ENCODE results near the gene IL2RA. TPM values are rescaled to one million over a fixed set of nuclear protein-coding genes. Genes with fewer than 3 reads are reported as not detected.

The IL2RA gene
- total and polyA plus RNA-seq, 2 experiments from 2014 or later: not detected

DNA sequence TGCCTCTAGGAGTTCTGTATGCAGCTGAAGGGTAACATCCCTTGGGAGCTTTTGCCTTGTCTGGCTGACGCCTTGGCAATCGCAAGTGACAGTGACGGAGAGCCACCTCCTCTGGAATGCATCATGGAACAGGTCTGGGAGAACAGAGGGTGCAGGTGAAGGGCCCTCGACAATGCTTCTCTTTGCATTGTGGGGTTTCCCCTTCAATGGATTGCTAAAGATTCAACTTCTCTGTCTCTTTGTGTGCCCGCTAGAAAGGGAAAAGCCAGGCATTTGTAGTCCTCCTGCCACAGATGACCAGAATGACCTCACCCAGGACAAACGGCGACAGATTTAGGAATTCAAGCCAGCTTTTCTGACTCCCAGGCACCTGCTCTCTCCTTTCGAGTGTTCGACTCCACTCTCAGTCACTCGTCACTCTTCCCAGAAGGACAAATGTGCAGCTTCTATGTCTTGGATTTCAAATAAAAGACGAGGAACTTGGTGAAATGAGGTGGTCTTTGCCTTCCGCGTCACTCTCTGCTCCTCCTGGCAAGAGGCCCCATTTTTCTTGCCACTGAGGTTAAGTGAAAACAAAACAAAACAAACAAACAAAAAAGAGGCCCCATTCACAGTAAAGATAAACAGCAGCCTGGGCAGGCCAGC lies 26.1 kb downstream of the IL2RA start:
- Histone ChIP-seq H3K9me2 (ENCODE audit: insufficient read depth) (peaks cover 5% of the 10 kb centered on the region; the same call in 1 of the 2 replicates), H3K4me3 (no peak overlapping the region), H3K27ac (ENCODE audit: low read depth) (no peak overlapping the region), H3K4me1 (ENCODE audit: insufficient read depth) (no peaks in the 10 kb centered on the region), H3F3A (replicated peaks; ENCODE audit: low read depth) (no peaks in the 10 kb centered on the region), H3K4me2 (no peak overlapping the region), H2AFZ (peak overlapping the region; percentile 56), H3K36me3 (ENCODE audit: insufficient read depth) (no peaks in the 10 kb centered on the region), H3K79me2 (replicated peaks; ENCODE audit: insufficient read depth) (no peaks in the 10 kb centered on the region), H4K20me1 (replicated peaks; ENCODE audit: insufficient read depth) (no peaks in the 10 kb centered on the region), H3K27me3 (ENCODE audit: insufficient read depth) (no peaks in the 10 kb centered on the region)
- ATAC-seq (no peak), DNase-seq (ENCODE audit: low spot score) (no peak)
- Mint-ChIP-seq H3K27ac (no peak overlapping the region), H3K27me3 (ENCODE audit: insufficient read depth, low read depth, poor library complexity) (no peaks in the 10 kb centered on the region), H3K9me3 (peaks cover 1% of the 10 kb centered on the region; the same call in 2 of the 3 replicates), H3K36me3 (ENCODE audit: low read depth) (no peaks in the 10 kb centered on the region), H3K4me1 (no peaks in the 10 kb centered on the region; the same call in 2 of the 3 replicates), H3K4me3 (no peak overlapping the region)
- TF ChIP-seq ZNF462 (CRISPR knock-in tag; IDR thresholded peaks at IDR 0.05): no peak
- TF ChIP-seq STAT1 (IDR thresholded peaks at IDR 0.05; ENCODE audit: unreplicated experiment): no peak
- TF ChIP-seq, protein P1, sequence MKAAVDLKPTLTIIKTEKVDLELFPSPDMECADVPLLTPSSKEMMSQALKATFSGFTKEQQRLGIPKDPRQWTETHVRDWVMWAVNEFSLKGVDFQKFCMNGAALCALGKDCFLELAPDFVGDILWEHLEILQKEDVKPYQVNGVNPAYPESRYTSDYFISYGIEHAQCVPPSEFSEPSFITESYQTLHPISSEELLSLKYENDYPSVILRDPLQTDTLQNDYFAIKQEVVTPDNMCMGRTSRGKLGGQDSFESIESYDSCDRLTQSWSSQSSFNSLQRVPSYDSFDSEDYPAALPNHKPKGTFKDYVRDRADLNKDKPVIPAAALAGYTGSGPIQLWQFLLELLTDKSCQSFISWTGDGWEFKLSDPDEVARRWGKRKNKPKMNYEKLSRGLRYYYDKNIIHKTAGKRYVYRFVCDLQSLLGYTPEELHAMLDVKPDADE (IDR thresholded peaks at IDR 0.05): no peak
- no peak for TF ChIP-seq NANOG (IDR thresholded peaks at IDR 0.05; ENCODE audit: borderline replicate concordance)
- TF ChIP-seq POLR2AphosphoS5 (IDR thresholded peaks at IDR 0.05; ENCODE audit: low read depth): no peak
- no peak for TF ChIP-seq EZH2 (IDR thresholded peaks at IDR 0.05; ENCODE audit: low read depth, unreplicated experiment)
- TF ChIP-seq ZNF114 (CRISPR knock-in tag; IDR thresholded peaks at IDR 0.05): no peak
- TF ChIP-seq ZNF331 (CRISPR knock-in tag; IDR thresholded peaks at IDR 0.05; ENCODE audit: low read depth): no peak
- no peak for TF ChIP-seq EZH2phosphoT487 (IDR thresholded peaks at IDR 0.05; ENCODE audit: unreplicated experiment)

Data from GM23338 (cell line).